ENCODE measurements around the gene ASPG. TPM values are rescaled to one million over a fixed set of nuclear protein-coding genes. Genes with fewer than 3 reads are reported as not detected.

The ASPG gene
- polyA plus RNA-seq, 1 donor (not counting 4 experiments of a cell fraction or from before 2014, with no cell fraction given), result 0.10 TPM

DNA sequence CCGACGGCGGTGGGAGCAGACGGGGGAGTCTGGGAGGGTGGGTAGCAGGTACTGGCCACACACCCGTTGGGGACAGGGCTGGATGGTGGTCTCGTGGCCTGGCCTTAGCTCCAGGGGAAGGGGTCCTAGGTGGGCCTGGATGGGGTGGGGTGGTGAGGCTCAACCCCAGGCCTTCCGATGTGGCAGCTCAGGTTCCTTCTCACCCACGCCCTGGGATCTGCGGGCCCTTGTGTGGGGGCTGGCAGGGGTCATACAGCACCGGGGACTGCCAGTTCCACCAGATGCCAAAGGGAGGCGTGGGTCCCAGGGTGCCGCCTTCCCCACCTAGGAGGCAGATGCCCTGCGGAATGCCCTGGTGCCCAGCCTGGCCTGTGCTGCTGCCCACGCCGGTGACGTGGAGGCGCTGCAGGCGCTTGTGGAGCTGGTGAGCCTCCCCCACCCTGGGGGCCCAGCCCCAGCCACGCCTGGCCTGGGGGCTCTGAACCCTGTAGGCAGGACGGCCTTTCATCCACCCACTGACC lies 21.0 kb downstream of the ASPG start:
- H4K20me1 ChIP-seq (ENCODE audit: control insufficient read depth, extremely low read depth, insufficient read depth, low read length), result no peaks in the 10 kb centered on the region
- FAIRE-seq (no peak), DNase-seq (ENCODE audit: low read depth, low spot score) (no peak)
- no peak overlapping the region for H3K27ac ChIP-seq (ENCODE audit: control insufficient read depth, insufficient read depth, low read length)
- no peaks in the 10 kb centered on the region for H3K9me3 ChIP-seq (ENCODE audit: control insufficient read depth, low read depth, low read length)
- no peak overlapping the region for H3K9ac ChIP-seq (ENCODE audit: control insufficient read depth, extremely low read depth, insufficient read depth, low read length)
- dilution Hi-C loops (cut with MboI; ENCODE audit: extremely low pct_ligation_motif_present, low sequenced_read_pairs), result no loop called here
- H3K27me3 ChIP-seq (ENCODE audit: control insufficient read depth, extremely low read depth, insufficient read depth, low read length), result no peaks in the 10 kb centered on the region
- peaks cover 17% of the 10 kb centered on the region for H3K4me1 ChIP-seq (ENCODE audit: control insufficient read depth, extremely low read depth, insufficient read depth, low read length)
- H2AFZ ChIP-seq (ENCODE audit: control insufficient read depth, low read length), result no peak overlapping the region
- H3K36me3 ChIP-seq (ENCODE audit: control insufficient read depth in 2 of 2, extremely low read depth in 1 of 2, insufficient read depth in 2 of 2, low read length in 2 of 2), result no peaks in the 10 kb centered on the region
- no peak overlapping the region for H3K4me3 ChIP-seq (ENCODE audit: control insufficient read depth in 2 of 3, extremely low read depth in 1 of 3, insufficient read depth in 2 of 3, low read depth in 1 of 3, low read length in 3 of 3)
- H3K4me2 ChIP-seq (ENCODE audit: control insufficient read depth, extremely low read depth, insufficient read depth, low read depth, low read length), result no peak overlapping the region
- H3K9me1 ChIP-seq (ENCODE audit: control insufficient read depth, extremely low read depth, insufficient read depth, low read length), result no peaks in the 10 kb centered on the region
- TF ChIP-seq CTCF (optimal IDR thresholded peaks at IDR 0.05 in 1 of 3, IDR thresholded peaks at IDR 0.05 in 1 of 3, conservative IDR thresholded peaks at IDR 0.05 in 1 of 3; ENCODE audit: extremely low read depth in 1 of 3, insufficient read depth in 2 of 3, low read length in 3 of 3) (no peak), EZH2 (IDR thresholded peaks at IDR 0.05; ENCODE audit: low read length) (no peak)
- no peaks in the 10 kb centered on the region for H3K79me2 ChIP-seq (ENCODE audit: control insufficient read depth, insufficient read depth, low read length)

DNA sequence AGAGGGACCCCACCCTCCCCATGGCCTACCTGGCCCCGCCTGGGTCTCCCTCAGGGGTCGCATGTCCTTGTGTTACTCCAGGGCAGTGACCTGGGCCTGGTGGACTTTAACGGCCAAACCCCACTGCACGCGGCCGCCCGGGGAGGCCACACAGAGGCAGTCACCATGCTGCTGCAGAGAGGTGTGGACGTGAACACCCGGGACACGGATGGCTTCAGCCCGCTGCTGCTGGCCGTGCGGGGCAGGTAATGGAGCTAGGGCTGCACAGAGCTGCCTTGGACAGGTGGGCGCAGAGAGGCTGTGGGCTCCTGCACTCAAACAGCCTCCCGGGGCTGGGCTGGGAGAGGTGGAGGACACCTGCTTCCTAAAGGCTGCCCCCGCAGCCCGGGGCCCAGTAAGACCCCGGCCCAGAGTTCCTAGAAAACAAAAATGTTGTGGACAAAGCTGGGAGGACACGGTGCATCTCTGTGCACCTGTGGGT lies 21.6 kb downstream of the ASPG start:
- Histone ChIP-seq H3K27ac (ENCODE audit: control insufficient read depth, insufficient read depth, low read length) (no peak overlapping the region), H4K20me1 (ENCODE audit: control insufficient read depth, extremely low read depth, insufficient read depth, low read length) (no peaks in the 10 kb centered on the region), H3K4me1 (ENCODE audit: control insufficient read depth, extremely low read depth, insufficient read depth, low read length) (peaks cover 17% of the 10 kb centered on the region), H3K4me2 (ENCODE audit: control insufficient read depth, extremely low read depth, insufficient read depth, low read depth, low read length) (no peak overlapping the region), H3K9me1 (ENCODE audit: control insufficient read depth, extremely low read depth, insufficient read depth, low read length) (no peaks in the 10 kb centered on the region), H3K4me3 (ENCODE audit: control insufficient read depth in 2 of 3, extremely low read depth in 1 of 3, insufficient read depth in 2 of 3, low read depth in 1 of 3, low read length in 3 of 3) (no peak overlapping the region), H2AFZ (ENCODE audit: control insufficient read depth, low read length) (no peak overlapping the region), H3K9ac (ENCODE audit: control insufficient read depth, extremely low read depth, insufficient read depth, low read length) (no peak overlapping the region), H3K79me2 (ENCODE audit: control insufficient read depth, insufficient read depth, low read length) (no peaks in the 10 kb centered on the region), H3K27me3 (ENCODE audit: control insufficient read depth, extremely low read depth, insufficient read depth, low read length) (no peaks in the 10 kb centered on the region), H3K36me3 (ENCODE audit: control insufficient read depth in 2 of 2, extremely low read depth in 1 of 2, insufficient read depth in 2 of 2, low read length in 2 of 2) (no peaks in the 10 kb centered on the region), H3K9me3 (ENCODE audit: control insufficient read depth, low read depth, low read length) (no peaks in the 10 kb centered on the region)
- FAIRE-seq (no peak), DNase-seq (ENCODE audit: low read depth, low spot score) (no peak)
- dilution Hi-C loops (cut with MboI; ENCODE audit: extremely low pct_ligation_motif_present, low sequenced_read_pairs), result no loop called here
- TF ChIP-seq EZH2 (IDR thresholded peaks at IDR 0.05; ENCODE audit: low read length) (no peak), CTCF (optimal IDR thresholded peaks at IDR 0.05 in 1 of 3, IDR thresholded peaks at IDR 0.05 in 1 of 3, conservative IDR thresholded peaks at IDR 0.05 in 1 of 3; ENCODE audit: extremely low read depth in 1 of 3, insufficient read depth in 2 of 3, low read length in 3 of 3) (no peak)

Measured in keratinocyte (primary cell).